Stimulated activated CD4-positive, alpha-beta T cell treated with anti-CD3 and anti-CD28 coated beads, Interleukin-15, amount 100 ng/mL, for 1 hour (primary cell): ENCODE results near the gene KRR1.
"Not testable (repeated sequence)": the region's sequence is repeated elsewhere in the genome, so short reads cannot be mapped to it uniquely, and the experiment has no call there.

Experiments
- DNase-seq, 2 donors: peaks; one replicate each; pipeline ENCODE4 v3.0.0-alpha.2; 2020; ENCODE audit warnings: low read depth in 1 of 2, low spot score in 1 of 2

KRR1 gene

DNA sequence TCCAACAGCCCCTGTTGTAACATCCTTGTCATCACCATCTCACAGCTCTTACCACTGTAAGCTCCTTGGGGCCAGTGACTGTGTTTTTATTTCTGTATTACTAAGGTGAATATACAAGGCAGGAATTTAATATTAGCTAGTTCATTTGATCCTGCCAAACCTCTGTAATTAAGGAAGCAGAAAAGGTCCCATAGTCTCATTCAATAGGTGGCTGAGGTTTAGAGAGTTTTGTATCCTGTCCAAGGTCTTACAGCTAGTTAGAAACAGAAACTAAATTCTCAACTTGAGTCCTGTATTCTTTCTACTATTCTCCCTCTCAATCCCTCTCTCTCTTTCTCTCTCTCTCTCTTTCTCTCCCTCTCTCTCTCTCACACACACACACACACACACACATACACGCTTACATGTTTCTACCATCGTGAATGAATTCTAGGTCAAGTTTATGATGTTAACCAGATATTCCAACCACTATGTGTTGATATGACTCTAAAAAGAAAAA, 31.4 kb downstream of the KRR1 start:
- no peak for DNase-seq

DNA sequence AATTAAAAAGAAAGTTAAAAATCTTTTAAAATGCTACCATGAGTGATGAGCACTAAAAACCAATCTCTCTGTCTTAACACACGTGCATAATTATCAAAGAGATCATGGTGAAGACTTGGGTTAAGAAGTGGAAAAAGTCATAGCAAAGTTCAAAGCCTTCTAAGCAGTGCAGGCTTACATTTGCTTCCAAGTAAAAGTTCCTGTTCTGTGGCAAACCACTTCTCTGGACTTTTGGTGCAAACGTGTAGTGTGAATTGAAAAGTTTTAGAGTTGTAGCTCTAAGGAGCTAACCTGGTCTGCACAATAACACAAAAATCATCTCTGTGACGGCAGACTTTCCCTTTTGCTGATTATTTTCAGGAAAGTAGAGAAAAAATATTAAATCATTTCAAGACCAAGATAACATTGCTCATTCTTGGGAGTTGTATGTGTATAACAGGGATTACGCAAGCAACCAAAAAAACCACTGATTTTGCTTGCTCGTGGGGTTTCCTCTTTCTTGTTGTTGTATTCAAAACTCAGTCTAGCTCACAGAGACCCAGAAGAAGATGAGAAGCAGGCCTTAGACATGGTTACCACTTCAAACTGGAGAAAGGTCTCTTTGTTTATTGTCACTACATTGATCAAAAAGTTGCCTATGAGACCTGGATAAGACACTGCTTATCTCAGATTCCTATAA, 33.2 kb downstream of the KRR1 start:
- no peak for DNase-seq

DNA sequence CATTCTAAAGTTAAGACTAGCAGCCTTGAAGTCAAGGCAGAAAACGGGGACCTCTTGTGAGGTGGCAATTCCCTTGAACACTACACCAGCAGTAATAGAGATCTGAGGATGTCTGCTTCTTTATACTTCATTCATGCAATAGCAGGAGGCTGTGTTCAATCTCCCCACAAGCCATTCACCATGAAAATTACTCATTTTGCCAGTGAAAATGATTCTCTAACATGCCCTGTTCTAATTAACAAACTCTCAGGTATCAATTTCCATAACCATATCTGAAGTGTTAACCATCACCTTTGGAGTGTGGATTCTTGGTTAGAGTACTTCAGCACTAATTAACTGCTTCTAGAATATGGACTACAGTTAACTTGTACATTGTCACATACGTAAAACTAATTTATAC, 34.3 kb downstream of the KRR1 start:
- no peak for DNase-seq

DNA sequence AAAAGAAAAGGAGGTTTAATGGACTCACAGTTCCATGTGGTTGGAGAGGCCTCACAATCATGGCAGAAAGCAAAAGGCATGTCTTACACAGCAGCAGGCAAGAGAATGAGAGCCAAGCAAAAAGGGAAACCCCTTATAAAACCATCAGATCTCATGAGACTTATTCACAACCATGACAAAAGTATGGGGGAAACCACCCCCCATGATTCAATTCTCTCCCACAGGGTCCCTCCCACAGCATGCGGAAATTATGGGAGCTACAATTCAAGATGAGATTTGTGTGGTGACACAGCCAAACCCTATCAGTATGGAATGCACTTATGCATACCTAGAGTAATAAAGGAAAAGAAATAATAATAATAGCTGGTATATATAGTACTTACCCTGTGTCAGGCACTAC, 35.3 kb downstream of the KRR1 start:
- no peak for DNase-seq

DNA sequence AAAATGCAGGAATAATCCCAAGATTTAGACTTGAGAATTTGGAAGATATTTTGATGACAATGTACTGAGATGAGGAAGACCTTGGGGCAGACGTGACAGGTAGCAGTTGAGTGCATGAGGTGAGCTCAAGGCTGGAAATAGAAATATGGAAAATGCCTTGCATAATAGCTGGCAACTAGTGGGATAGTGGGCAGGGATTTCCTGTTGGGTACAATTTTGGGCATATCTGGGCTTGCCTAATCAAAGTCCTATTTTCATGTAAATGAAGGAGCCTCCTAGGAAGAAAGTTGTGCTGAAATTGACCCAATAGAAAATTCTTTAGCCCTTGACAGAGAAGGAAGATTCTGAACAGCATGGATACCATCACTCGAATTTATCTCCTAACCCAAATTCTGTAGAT, 37.3 kb downstream of the KRR1 start:
- no peak for DNase-seq

DNA sequence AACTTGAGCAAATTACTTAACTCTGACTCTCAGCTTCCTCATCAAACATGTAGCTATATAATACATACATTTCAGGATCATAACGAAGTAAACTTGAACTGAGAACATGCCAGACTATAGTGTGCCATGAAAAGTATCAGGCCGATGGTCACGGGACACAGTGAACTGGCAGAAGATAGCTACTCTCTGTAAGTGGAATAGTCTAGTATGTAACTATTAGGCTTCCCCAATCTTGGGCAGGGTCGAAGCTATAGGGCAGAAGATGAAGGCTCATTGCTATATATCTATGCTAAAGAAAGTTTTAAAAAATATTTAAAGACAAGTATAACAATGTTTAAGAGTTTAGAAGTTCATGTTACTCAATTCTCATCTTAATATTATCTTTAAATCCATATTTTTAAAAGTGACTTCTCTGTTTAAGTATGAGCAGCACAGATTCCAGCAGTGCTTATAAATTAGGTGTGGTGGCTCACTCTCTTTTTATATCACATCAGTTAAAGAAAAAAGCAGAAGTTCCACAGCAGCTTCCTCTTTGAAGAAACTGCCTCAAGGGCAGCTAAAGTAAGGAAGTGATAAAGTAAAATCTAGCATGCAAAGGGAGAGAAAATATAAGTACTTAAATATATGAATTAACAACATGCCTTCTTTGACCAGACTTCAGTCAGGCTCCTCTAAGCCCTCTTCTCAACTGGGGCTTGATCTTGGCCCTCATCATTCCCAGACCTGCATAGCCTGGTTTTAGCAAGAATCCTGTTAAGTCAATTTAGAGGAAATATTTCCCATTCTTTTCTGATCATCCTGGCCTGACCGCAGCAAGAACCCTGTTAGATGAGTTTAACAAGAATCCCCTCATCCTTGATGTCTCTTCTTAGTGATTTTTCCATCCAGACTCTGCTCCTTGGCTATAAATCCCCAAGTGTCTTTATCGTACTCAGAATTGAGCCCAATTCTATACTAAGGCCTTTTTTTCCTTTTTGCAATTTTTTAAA, 39.2 kb downstream of the KRR1 start:
- DNase-seq, result no peak

DNA sequence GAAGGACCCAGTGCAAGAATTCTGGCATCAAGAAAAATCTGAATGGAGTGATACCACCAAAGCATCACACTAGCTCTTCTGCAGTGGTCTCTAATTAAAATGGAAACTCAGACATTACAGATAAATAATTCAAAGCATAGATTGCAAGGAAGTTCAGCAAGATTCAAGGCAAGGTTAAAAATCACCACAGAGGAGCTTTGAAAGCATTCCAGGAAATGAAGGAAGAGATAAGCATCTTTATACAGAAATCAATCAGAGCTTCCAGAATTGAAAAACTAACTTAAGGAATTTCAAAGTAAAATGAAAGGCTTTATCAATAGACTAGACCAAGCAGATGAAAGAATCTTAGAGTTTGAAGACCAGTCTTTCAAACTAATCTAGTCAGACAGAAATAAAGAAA, 51.2 kb downstream of the KRR1 start:
- no peak for DNase-seq

DNA sequence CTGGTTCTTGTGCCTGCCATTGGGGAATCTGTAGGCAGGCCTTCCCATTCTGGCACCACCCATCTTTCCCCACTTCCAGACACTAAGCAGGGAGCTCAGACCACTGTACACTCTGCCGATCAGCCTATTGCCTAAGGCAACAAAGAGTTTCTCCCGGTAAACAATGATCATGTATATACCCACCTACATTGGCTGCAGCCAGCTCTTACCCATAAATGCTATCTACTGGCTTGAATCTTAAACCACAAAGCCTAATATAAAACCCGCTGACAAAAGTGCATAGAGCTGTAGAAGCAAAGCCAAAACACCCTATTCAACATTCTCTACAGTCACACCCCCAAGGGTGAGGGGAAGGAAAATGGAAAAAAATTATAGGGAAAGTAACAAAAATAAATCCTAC, 51.7 kb downstream of the KRR1 start:
- DNase-seq, result no peak

DNA sequence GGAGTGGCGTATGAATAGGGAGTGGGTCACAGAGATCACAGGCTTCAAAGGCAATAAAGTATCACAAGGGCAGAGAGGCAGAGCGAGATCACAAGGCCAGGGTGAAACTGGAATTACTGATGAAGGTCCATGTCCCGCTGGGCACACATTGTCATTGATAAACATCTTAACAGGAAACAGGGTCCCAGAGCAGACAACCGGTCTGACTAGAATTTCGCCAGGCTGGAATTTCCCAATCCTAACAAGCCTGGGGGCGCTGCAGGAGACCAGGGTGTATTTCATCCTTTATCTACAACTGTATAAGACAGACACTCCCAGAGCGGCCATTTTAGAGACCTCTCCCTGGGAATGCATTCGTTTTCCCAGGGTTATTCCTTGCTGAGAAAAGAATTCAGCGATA, 53.5 kb downstream of the KRR1 start:
- not testable (repeated sequence) for DNase-seq

DNA sequence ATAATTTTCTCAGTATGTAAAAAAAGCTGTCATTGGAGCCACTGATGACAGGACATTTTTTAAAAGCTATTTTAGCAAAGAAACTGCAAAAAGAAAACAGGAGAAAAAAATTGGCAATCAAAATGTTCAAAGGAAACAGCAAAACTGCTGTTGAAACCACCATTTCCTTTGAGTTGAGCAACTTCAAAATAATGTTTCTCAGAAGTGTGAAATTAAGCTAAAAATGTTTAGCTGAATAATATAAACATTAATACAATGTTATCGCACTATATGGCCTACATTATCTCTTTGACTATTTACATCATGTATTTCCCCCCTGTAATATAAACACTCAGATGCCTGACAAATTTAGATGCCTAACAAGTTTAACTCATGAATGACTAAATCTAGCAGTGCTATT, 54.2 kb downstream of the KRR1 start:
- no peak for DNase-seq

DNA sequence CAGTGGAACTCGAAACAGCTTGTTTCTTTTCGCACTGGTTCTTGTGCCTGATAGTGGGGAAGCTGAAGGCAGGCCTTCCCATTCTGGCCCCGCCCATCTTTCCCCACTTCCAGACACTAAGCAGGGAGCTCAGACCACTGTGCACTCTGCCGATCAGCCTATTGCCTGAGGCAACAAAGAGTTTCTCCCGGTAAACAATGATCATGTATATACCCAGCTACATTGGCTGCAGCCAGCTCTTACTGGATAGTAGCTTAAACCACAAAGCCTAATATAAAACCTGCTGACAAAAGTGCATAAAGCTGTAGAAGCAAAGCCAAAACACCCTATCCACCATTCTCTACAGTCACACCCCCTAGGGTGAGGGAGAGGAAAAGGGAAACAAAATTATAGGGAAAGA, 55.6 kb downstream of the KRR1 start:
- no peak for DNase-seq

DNA sequence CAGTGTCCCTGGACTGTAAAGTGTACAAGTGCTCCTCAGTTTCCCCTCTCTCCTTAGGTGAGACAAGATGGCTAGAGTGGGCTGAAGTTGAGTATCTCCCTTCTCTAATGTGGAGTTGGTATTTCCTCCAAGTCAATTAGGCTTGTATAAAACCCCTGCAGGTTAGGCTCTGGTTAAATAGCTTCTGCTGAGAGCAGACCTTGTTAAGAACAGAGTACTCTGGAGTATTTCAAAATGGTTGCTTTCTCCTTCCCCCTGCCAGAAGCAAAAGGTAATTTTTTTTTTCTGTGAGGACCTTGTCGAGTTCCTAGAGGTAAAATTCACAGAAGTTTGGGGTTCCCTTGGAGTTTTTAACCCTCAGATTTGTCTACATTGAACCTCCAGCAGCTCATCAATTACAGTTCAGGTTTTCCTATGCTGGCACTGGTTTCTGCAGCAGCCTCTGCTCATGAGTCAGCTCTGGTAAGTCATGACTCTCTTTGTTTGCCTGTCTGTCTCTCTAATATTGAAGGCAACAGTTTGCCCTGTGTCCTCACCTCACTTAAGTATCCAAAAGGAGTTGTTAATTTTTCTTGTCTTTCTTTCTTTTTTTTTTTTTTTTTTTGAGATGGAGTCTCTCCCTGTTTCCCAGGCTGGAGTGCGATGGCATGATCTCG, 58.6 kb downstream of the KRR1 start:
- DNase-seq, result no peak

DNA sequence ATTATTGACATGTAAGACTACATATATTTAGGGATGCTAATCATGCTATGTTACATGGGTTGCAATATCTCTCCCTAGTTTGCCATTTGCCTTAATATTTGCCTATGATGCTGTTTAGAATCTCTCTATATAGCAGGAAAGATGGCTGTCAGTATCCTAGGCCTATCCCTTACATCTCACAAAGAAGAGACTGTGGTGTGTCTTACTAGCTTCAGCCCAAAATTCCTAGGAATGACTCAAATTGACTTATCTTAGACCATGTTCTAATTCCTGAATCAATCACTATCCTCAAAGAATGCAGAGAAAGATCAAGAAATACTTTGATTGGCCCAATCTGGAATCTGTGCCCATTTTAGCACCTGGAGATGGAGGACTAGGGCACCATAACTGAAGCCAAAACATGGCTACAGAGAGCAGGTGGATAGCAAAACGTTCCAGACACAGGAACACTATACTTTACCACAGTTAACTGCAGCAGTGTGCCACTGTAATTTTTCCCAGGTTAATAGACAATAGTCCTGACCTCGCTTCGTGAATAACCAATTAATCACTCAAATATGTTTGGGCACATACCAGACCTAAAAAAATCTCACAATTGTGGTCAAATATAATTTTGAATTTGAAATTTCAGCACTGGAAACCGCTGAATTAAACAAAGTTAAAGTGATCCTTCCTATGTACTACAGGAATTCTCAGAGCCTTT, 63.6 kb downstream of the KRR1 start:
- DNase-seq, result no peak

DNA sequence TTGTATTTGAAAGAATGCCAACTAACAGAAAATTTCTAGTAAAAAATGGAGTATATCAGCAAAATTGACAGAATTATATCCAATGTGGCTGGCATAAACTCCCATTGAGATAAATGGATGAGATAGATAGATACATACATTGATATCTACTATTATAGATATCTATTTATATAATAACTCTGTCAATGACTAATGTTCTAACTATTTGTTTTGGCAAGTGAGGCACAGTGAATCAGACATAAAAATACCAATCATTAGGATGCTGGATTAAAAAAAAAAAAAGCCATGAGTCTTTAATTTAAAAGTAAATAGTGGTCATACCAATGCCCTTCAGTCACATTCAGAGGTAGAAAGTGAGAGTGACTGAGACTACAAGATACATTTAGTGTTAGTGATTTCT, 64.6 kb downstream of the KRR1 start:
- no peak for DNase-seq

DNA sequence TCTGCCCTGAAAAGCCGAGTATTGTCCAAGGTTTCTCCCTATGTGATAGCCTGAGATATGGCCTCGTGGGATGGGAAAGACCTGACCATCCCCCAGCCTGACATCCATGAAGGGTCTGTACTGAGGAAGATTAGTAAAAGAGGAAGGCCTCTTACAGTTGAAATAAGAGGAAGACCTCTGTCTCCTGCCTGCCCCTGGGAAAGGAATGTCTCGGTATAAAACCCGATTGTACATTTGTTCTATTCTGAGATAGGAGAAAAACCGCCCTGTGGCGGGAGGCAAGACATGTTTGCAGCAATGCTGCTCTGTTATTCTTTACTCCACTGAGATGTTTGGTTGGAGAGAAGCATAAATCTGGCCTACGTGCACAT, 66.3 kb downstream of the KRR1 start:
- DNase-seq, result not testable (repeated sequence)

DNA sequence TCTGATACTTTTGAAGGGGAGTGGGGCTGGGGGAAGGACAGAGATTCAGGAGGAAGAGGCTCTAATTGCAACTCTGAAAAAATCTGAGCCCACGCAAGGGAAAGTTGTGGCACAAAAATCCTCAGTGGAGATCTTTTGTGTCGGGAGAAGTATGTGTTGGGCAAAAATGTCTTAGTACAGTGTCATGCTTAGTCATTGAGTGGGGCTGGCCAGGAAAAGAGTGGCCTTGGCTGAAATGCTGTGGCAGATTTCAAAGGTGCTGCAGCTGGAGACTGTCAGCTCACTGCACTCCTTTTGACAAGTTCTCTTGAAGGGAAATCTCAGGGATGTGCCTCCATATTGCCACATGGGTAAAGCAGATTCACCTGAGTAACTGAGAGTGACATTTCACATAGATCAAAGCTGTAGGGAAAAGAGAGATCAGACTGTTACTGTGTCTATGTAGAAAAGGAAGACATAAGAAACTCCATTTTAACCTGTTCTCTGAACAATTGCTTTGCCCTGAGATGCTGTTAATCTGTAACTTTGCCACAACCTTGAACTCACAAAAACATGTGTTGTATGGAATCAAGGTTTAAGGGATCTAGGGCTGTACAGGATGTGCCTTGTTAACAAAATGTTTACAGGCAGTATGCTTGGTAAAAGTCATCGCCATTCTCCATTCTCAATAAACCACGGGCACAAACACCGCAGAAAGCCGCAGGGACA, 66.8 kb downstream of the KRR1 start:
- no peak for DNase-seq

DNA sequence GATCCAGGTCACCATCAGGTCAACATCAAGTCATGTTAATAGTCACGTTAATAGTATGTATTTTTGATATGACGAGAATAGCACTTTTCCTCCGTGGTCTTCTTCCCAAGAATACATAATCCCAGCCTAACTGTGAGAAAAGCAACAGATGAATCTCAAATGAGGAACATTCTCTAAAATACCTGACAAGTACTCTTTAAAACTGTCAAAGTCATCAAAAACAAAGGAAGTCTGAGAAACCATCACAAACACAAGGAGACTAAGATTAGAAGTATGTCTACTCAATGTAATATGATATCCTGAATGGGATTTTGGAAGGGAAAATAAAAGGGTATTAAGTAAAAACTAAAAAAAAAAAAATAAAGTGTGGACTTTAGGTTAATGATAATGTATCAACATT, 67.7 kb downstream of the KRR1 start:
- no peak for DNase-seq

DNA sequence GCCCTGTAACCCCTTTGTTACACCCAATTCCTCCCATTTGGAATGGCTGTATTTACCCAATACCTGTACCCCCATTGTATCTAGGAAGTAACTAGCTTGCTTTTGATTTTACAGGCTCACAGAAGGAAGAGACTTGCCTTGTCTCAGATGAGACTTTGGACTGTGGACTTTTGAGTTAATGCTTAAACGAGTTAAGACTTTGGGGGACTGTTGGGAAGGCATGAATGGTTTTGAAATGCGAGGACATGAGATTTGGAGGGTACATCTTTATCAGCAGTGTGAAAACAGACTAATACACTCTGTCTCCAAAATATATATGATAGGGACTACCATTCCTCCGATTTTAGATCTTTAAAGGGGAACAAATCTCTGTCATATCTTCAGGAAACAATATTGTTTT, 69.0 kb downstream of the KRR1 start:
- DNase-seq, result not testable (repeated sequence)

DNA sequence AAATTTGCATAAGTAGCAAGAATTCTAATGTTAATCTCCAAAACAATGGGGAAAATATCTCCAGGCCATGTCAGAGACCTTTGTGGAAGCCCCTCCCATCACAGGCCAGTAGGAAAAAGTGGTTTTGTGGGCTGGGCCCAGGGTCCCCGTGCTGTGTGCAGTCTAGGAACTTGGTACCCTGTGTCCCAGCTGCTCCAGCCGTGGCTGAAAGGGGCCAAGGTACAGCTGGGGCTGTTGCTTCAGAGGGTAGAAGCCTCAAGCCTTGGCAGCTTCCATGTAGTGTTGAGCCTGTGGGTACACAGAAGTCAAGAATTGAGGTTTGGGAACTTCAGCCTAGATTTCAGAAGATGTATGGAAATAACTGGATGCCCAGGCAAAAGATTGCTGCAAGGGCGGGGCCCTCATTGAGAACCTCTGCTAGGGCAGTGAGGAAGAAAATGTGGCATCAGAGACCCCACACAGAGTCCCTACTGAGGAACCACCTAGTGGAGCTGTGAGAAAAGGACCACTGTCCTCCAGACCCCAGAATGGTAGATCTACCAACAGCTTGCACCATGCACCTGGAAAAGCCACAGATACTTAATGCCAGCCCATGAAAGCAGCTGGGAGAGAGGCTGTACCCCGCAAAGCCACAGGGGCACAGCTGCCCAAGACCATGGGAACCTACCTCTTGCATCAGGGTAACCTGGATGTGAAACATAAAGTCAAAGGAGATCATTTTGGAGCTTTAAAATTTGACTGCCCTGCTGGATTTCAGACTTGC, 69.5 kb downstream of the KRR1 start:
- DNase-seq, result not testable (repeated sequence)
